ENCODE measurements around the gene SEL1L. TPM values are rescaled to one million over a fixed set of nuclear protein-coding genes. Genes with fewer than 3 reads are reported as not detected.

SEL1L gene
- total RNA-seq, 1 experiment from 2014 or later: 53.7 TPM

DNA sequence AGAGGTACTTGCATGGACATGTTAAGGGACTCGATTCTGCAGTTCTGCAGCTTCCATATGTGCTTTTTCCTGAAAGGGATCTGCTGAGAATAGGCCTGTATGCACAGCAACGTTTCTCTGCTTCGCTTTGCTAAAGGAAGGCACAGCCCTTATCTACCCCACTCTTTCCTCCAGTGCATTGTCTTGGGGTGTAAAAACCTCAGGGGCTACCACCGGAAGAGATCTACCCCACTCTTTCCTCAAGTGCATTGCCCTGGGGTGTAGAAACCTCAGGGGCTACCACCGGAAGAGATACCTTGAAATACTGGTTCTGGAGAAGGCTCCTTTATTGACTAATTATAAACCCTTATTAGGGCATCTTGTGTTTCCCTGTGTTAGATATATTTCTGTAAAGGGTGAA, 52.9 kb downstream of the SEL1L start:
- Histone ChIP-seq H3K27me3 (ENCODE audit: control insufficient read depth, insufficient read depth, low read length) (no peaks in the 10 kb centered on the region), H3K27ac (ENCODE audit: low read length) (no peak overlapping the region), H3K4me1 (ENCODE audit: control insufficient read depth, insufficient read depth, low read length) (no peaks in the 10 kb centered on the region), H3K4me3 (ENCODE audit: low read depth in 2 of 2, low read length in 2 of 2) (no peak overlapping the region), H3K36me3 (ENCODE audit: control insufficient read depth, insufficient read depth, low read length) (peaks cover 11% of the 10 kb centered on the region; the same call in 1 of the 2 replicates), H3K9me3 (ENCODE audit: control insufficient read depth, insufficient read depth, low read depth, low read length) (no peaks in the 10 kb centered on the region)
- in situ Hi-C loops (cut with HindIII; ENCODE audit: low pct_unique_long_range_greater_than_20kb, low sequenced_read_pairs) (no loop called here), intact Hi-C loops (cut with micrococcal nuclease; ENCODE audit: unreplicated experiment) (no loop called here)
- TF ChIP-seq POLR2AphosphoS5 (IDR thresholded peaks at IDR 0.05; ENCODE audit: low read depth, low read length) (no peak), SIN3A (IDR thresholded peaks at IDR 0.05; ENCODE audit: borderline replicate concordance, insufficient read depth, low read depth, low read length) (no peak), TCF7L2 (IDR thresholded peaks at IDR 0.05; ENCODE audit: low read depth, low read length) (no peak)
- TF ChIP-seq, protein P1, sequence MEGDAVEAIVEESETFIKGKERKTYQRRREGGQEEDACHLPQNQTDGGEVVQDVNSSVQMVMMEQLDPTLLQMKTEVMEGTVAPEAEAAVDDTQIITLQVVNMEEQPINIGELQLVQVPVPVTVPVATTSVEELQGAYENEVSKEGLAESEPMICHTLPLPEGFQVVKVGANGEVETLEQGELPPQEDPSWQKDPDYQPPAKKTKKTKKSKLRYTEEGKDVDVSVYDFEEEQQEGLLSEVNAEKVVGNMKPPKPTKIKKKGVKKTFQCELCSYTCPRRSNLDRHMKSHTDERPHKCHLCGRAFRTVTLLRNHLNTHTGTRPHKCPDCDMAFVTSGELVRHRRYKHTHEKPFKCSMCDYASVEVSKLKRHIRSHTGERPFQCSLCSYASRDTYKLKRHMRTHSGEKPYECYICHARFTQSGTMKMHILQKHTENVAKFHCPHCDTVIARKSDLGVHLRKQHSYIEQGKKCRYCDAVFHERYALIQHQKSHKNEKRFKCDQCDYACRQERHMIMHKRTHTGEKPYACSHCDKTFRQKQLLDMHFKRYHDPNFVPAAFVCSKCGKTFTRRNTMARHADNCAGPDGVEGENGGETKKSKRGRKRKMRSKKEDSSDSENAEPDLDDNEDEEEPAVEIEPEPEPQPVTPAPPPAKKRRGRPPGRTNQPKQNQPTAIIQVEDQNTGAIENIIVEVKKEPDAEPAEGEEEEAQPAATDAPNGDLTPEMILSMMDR (IDR thresholded peaks at IDR 0.05): no peak
- TF ChIP-seq, protein P2, sequence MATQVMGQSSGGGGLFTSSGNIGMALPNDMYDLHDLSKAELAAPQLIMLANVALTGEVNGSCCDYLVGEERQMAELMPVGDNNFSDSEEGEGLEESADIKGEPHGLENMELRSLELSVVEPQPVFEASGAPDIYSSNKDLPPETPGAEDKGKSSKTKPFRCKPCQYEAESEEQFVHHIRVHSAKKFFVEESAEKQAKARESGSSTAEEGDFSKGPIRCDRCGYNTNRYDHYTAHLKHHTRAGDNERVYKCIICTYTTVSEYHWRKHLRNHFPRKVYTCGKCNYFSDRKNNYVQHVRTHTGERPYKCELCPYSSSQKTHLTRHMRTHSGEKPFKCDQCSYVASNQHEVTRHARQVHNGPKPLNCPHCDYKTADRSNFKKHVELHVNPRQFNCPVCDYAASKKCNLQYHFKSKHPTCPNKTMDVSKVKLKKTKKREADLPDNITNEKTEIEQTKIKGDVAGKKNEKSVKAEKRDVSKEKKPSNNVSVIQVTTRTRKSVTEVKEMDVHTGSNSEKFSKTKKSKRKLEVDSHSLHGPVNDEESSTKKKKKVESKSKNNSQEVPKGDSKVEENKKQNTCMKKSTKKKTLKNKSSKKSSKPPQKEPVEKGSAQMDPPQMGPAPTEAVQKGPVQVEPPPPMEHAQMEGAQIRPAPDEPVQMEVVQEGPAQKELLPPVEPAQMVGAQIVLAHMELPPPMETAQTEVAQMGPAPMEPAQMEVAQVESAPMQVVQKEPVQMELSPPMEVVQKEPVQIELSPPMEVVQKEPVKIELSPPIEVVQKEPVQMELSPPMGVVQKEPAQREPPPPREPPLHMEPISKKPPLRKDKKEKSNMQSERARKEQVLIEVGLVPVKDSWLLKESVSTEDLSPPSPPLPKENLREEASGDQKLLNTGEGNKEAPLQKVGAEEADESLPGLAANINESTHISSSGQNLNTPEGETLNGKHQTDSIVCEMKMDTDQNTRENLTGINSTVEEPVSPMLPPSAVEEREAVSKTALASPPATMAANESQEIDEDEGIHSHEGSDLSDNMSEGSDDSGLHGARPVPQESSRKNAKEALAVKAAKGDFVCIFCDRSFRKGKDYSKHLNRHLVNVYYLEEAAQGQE (IDR thresholded peaks at IDR 0.05; ENCODE audit: insufficient read depth in 1 of 2, low read depth in 2 of 2, low read length in 1 of 2): no peak
- ATAC-seq (no peak), DNase-seq (ENCODE audit: low read depth, low spot score) (no peak)
- ChIA-PET CTCF (no interaction called here), POLR2A (no interaction called here)
- no TSS peak for BruUV-seq (replicated peaks)

DNA sequence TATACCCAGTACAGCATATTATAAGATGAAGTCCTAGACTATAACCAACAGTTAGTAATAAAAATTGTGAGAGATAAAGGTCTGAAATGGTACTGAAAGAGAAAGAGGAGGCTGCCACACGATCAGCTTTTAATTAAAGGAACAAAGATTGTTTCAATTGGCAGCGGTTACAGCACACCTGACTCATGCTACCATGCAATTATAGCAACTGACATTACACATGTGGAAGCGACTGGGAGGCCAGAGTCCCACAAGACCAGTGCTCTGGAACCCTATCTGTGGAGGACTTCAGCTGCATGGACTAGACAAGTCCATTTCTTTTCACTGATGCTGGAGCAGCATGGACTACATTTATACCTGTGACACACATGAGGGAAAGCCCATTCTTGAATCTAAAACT, 55.2 kb downstream of the SEL1L start:
- Histone ChIP-seq H3K27ac (ENCODE audit: low read length) (no peak overlapping the region), H3K4me3 (ENCODE audit: low read depth in 2 of 2, low read length in 2 of 2) (no peak overlapping the region), H3K27me3 (ENCODE audit: control insufficient read depth, insufficient read depth, low read length) (no peaks in the 10 kb centered on the region), H3K36me3 (ENCODE audit: control insufficient read depth, insufficient read depth, low read length) (peaks cover 10% of the 10 kb centered on the region; the same call in 1 of the 2 replicates), H3K4me1 (ENCODE audit: control insufficient read depth, insufficient read depth, low read length) (no peaks in the 10 kb centered on the region), H3K9me3 (ENCODE audit: control insufficient read depth, insufficient read depth, low read depth, low read length) (no peaks in the 10 kb centered on the region)
- DNase-seq (ENCODE audit: low read depth, low spot score) (no peak), ATAC-seq (no peak)
- ChIA-PET CTCF (interaction anchor here (0.6 kb wide), 1 partner anchor 52 kb away, joined by 3 read pairs; no protein-coding TSS in a partner anchor), POLR2A (no interaction called here)
- intact Hi-C loops (cut with micrococcal nuclease; ENCODE audit: unreplicated experiment): no loop called here
- in situ Hi-C loops (cut with HindIII; ENCODE audit: low pct_unique_long_range_greater_than_20kb, low sequenced_read_pairs): no loop called here
- TF ChIP-seq, protein P2 (IDR thresholded peaks at IDR 0.05; ENCODE audit: insufficient read depth in 1 of 2, low read depth in 2 of 2, low read length in 1 of 2): no peak
- TF ChIP-seq POLR2AphosphoS5 (IDR thresholded peaks at IDR 0.05; ENCODE audit: low read depth, low read length): no peak
- no TSS peak for BruUV-seq (replicated peaks)

All from Panc1 (cell line).